CD4-positive, alpha-beta T cell (primary cell): ENCODE data around the gene EGFR. TPM values are rescaled to one million over a fixed set of nuclear protein-coding genes. Genes with fewer than 3 reads are reported as not detected.

Source experiments
- ATAC-seq: fragments of 200-7000 bp; cut with Tn5 transposase; one replicate; pipeline ENCODE4 v1.10.0; 2022; ENCODE audit warnings: mild to moderate bottlenecking; ENCODE audit not compliant: poor library complexity
- CTCF ChIA-PET: fragments of 350-600 bp; sonication (Branson Sonifier 250); formaldehyde crosslinking; loops from one replicate; lab custom pipeline; 2021; ENCODE audit warnings: antibody characterized with exemption, inconsistent platforms; lab: Charles Lee
- POLR2A ChIA-PET: fragments of 350-600 bp; sonication (Branson Sonifier 250); formaldehyde crosslinking; loops from one replicate; lab custom pipeline; 2021; ENCODE audit warnings: antibody characterized with exemption, inconsistent platforms; lab: Charles Lee
- DNase-seq, 14 experiments: peaks; one replicate each; pipeline ENCODE4 v3.0.0-alpha.2; 2013 to 2020; ENCODE audit warnings: mixed read lengths in 2 of 14
- H3K27ac ChIP-seq, 2 donors: one replicate each; pipeline versions ENCODE4 v1.5.1 to v1.7.0; 2013; ENCODE audit warnings: low read length in 2 of 2, low read depth in 1 of 2, mild to moderate bottlenecking in 1 of 2
- H3K27me3 ChIP-seq, 2 experiments: 1 replicate in 1 of 2; 2 replicates in 1 of 2; pipeline versions ENCODE4 v1.6.1 to v1.7.0; 2013; ENCODE audit warnings: low read length in 2 of 2, control low read depth in 1 of 2, mild to moderate bottlenecking in 1 of 2, moderate library complexity in 1 of 2; ENCODE audit not compliant: insufficient read depth in 2 of 2, control insufficient read depth in 1 of 2
- H3K36me3 ChIP-seq: one replicate; pipeline ENCODE4 v1.6.1; 2013; ENCODE audit warnings: low read length, control low read depth; ENCODE audit not compliant: insufficient read depth
- H3K4me1 ChIP-seq: one replicate; pipeline ENCODE4 v1.6.1; 2013; ENCODE audit warnings: low read length, control low read depth; ENCODE audit not compliant: insufficient read depth
- H3K4me3 ChIP-seq: one replicate; pipeline ENCODE4 v1.5.1; 2013; ENCODE audit warnings: mild to moderate bottlenecking, low read length, moderate library complexity
- H3K9me3 ChIP-seq, 2 experiments: 1 replicate in 1 of 2; 2 replicates in 1 of 2; pipeline versions ENCODE4 v1.6.1 to v1.7.0; 2013; ENCODE audit warnings: low read length in 2 of 2, mild to moderate bottlenecking in 2 of 2, control low read depth in 1 of 2, moderate library complexity in 1 of 2; ENCODE audit not compliant: control insufficient read depth in 1 of 2, insufficient read depth in 1 of 2
- H3K27ac Mint-ChIP-seq: one replicate; pipeline ENCODE4 v1.8.0; 2020; ENCODE audit warnings: mixed read lengths
- H3K27me3 Mint-ChIP-seq: one replicate; pipeline ENCODE4 v1.8.0; 2021; ENCODE audit warnings: mixed read lengths
- H3K36me3 Mint-ChIP-seq: one replicate; pipeline ENCODE4 v1.8.0; 2021; ENCODE audit warnings: low read depth, mixed read lengths
- H3K4me1 Mint-ChIP-seq: one replicate; pipeline ENCODE4 v1.8.0; 2021; ENCODE audit warnings: low read depth, mixed read lengths
- H3K4me3 Mint-ChIP-seq: one replicate; pipeline ENCODE4 v1.8.0; 2020; ENCODE audit warnings: mild to moderate bottlenecking, mixed read lengths
- H3K9me3 Mint-ChIP-seq: one replicate; pipeline ENCODE4 v1.8.0; 2020; ENCODE audit warnings: mixed read lengths
- CTCF ChIP-seq: fragments of 200-600 bp; IDR thresholded peaks from one replicate; pipeline ENCODE4 v1.8.0; 2022; ENCODE audit warnings: antibody characterized with exemption, mild to moderate bottlenecking
- intact Hi-C, 2 experiments: fragments of 100-400 bp; cut with DNase I in 1 of 2; cut with micrococcal nuclease in 1 of 2; formaldehyde crosslinking; loops; one replicate each; pipeline versions ENCODE4 v1.15.1 to v1.9.0; 2023 to 2025; cut with DNase I, micrococcal nuclease
- total RNA-seq, 174 experiments: library from RNA in 2 of 174; stranded (reverse) in 2 of 174; gene quantifications; one replicate each; pipeline ENCODE4 v1.2.3 and lab custom pipeline; 2021 to 2026

The EGFR gene
- total RNA-seq, 2 experiments from 2014 or later, result not detected

- intact Hi-C loops, result no loop called here
- Histone ChIP-seq H3K9me3 (no peaks in the 10 kb centered on the region), H3K27ac (no peak overlapping the region), H3K36me3 (no peaks in the 10 kb centered on the region), H3K4me1 (no peaks in the 10 kb centered on the region), H3K4me3 (no peak overlapping the region), H3K27me3 (peaks cover 0 to 3% of the 10 kb centered on the region in 2 experiments)
- Mint-ChIP-seq H3K9me3 (no peaks in the 10 kb centered on the region), H3K4me1 (peaks cover 8% of the 10 kb centered on the region), H3K27me3 (peaks cover 63% of the 10 kb centered on the region), H3K27ac (no peak overlapping the region), H3K36me3 (no peaks in the 10 kb centered on the region), H3K4me3 (no peak overlapping the region)
- CTCF ChIA-PET, result no interaction called here
- POLR2A ChIA-PET, result no interaction called here
- DNase-seq (no peak), ATAC-seq (no peak)
- no peak for TF ChIP-seq CTCF
Measured at GRCh38 chr7:55108818-55109217, 90.0 kb downstream of the EGFR start.

GRCh38 chr7:55109404-55110167 is 90.8 kb downstream of the EGFR start:
- no peaks in the 10 kb centered on the region for H3K9me3 ChIP-seq
- no peak overlapping the region for H3K4me3 Mint-ChIP-seq
- ChIA-PET CTCF (no interaction called here), POLR2A (no interaction called here)
- TF ChIP-seq CTCF, result no peak
- peaks cover 59% of the 10 kb centered on the region for H3K27me3 Mint-ChIP-seq
- no peaks in the 10 kb centered on the region for H3K4me1 ChIP-seq
- no peak overlapping the region for H3K27ac ChIP-seq
- H3K4me3 ChIP-seq, result no peak overlapping the region
- H3K4me1 Mint-ChIP-seq, result peaks cover 7% of the 10 kb centered on the region
- intact Hi-C loops, result no loop called here
- H3K36me3 Mint-ChIP-seq, result no peaks in the 10 kb centered on the region
- no peak for DNase-seq
- H3K27ac Mint-ChIP-seq, result no peak overlapping the region
- no peak for ATAC-seq
- no peaks in the 10 kb centered on the region for H3K9me3 Mint-ChIP-seq
- no peaks in the 10 kb centered on the region for H3K36me3 ChIP-seq
- H3K27me3 ChIP-seq, result peaks cover 0 to 3% of the 10 kb centered on the region in 2 experiments

- no peak overlapping the region for H3K27ac Mint-ChIP-seq
- intact Hi-C loops, result no loop called here
- TF ChIP-seq CTCF, result no peak
- H3K9me3 Mint-ChIP-seq, result no peaks in the 10 kb centered on the region
- ATAC-seq (no peak), DNase-seq (no peak)
- ChIA-PET CTCF (no interaction called here), POLR2A (no interaction called here)
- H3K27me3 Mint-ChIP-seq, result peaks cover 51% of the 10 kb centered on the region
- H3K27me3 ChIP-seq, result peaks cover 0 to 3% of the 10 kb centered on the region in 2 experiments
- no peak overlapping the region for H3K4me3 Mint-ChIP-seq
- no peak overlapping the region for H3K27ac ChIP-seq
- H3K4me1 ChIP-seq, result no peaks in the 10 kb centered on the region
- no peaks in the 10 kb centered on the region for H3K4me1 Mint-ChIP-seq
- no peaks in the 10 kb centered on the region for H3K36me3 ChIP-seq
- no peak overlapping the region for H3K4me3 ChIP-seq
- H3K36me3 Mint-ChIP-seq, result no peaks in the 10 kb centered on the region
- no peaks in the 10 kb centered on the region for H3K9me3 ChIP-seq
Measured at GRCh38 chr7:55110282-55110992, 91.6 kb downstream of the EGFR start.
